GM10248 (cell line): Measurements from ENCODE around the gene DSC3.
A peak's percentile ranks its signal among the peaks of the same experiment; 100 is the strongest.

ENCODE experiments used
- CTCF ChIA-PET: fragments of 300-600 bp; sonication (Branson Sonifier 250); formaldehyde crosslinking; extraction: SDS; loops from one replicate; lab custom pipeline; 2021; ENCODE audit warnings: antibody characterized with exemption; lab: Yijun Ruan, JAX
- POLR2A ChIA-PET: fragments of 350-650 bp; sonication (Branson Sonifier 250); formaldehyde crosslinking; extraction: SDS; loops from one replicate; lab custom pipeline; 2020; ENCODE audit warnings: antibody characterized with exemption; lab: Yijun Ruan, JAX
- DNase-seq: peaks from one replicate; pipeline ENCODE4 v3.0.0; 2012; ENCODE audit errors: extremely low spot score
- CTCF ChIP-seq: IDR thresholded peaks from 2 replicates; pipeline ENCODE4 v1.5.1; 2012; ENCODE audit warnings: mild to moderate bottlenecking, low read depth; ENCODE audit errors: extremely low read depth, missing control alignments, control extremely low read depth

DSC3 gene

GRCh38 chr18:31010601-31011000 lies 31.9 kb downstream of the DSC3 start:
- CTCF ChIA-PET = interaction anchor here (0.6 to 2.5 kb wide), 6 partner anchors 8 to 18 kb away, joined by 3 to 8 read pairs (median 4); no protein-coding TSS in a partner anchor
- POLR2A ChIA-PET = no interaction called here
- DNase-seq = no peak
- TF ChIP-seq CTCF = no peak

- TF ChIP-seq CTCF = no peak
- CTCF ChIA-PET = interaction anchor here (0.8 to 1.5 kb wide), 5 partner anchors 11 to 547 kb away, joined by 3 to 8 read pairs (median 3); no protein-coding TSS in a partner anchor
- POLR2A ChIA-PET = no interaction called here
- DNase-seq = no peak
Observed at GRCh38 chr18:30999887-31000628, 42.5 kb downstream of the DSC3 start.

GRCh38 chr18:30999186-30999585 lies 43.4 kb downstream of the DSC3 start:
- POLR2A ChIA-PET = no interaction called here
- DNase-seq = no peak
- TF ChIP-seq CTCF = peak; percentile 20
- CTCF ChIA-PET = interaction anchor here (0.9 to 1.5 kb wide), 2 partner anchors 12 to 548 kb away, joined by 3 to 8 read pairs; no protein-coding TSS in a partner anchor

- no peak for DNase-seq
- ChIA-PET CTCF (interaction anchor here (1.3 kb wide), 1 partner anchor 566 kb away, joined by 4 read pairs; no protein-coding TSS in a partner anchor), POLR2A (no interaction called here)
- TF ChIP-seq CTCF = no peak
Observed at GRCh38 chr18:30997223-30997622, 45.3 kb downstream of the DSC3 start.

- DNase-seq = no peak
- ChIA-PET CTCF (no interaction called here), POLR2A (no interaction called here)
- no peak for TF ChIP-seq CTCF
Observed at GRCh38 chr18:30992231-30992630, 50.3 kb downstream of the DSC3 start.

- no peak for TF ChIP-seq CTCF
- POLR2A ChIA-PET = no interaction called here
- CTCF ChIA-PET = interaction anchor here (2.0 kb wide), 1 partner anchor 10 kb away, joined by 7 read pairs; no protein-coding TSS in a partner anchor
- peak; percentile 19 for DNase-seq
Observed at GRCh38 chr18:30991397-30991796, 51.1 kb downstream of the DSC3 start.
